GM19455 (cell line): ENCODE data around the gene URGCP.
"Not testable (repeated sequence)": the region's sequence is repeated elsewhere in the genome, so short reads cannot be mapped to it uniquely, and the experiment has no call there.

Source experiments
- ATAC-seq: cut with Tn5 transposase; IDR thresholded peaks from one replicate; pipeline ENCODE4 v1.9.1; 2021; ENCODE audit not compliant: unreplicated experiment

Gene URGCP

GRCh38 chr7:43843296-43843695 is 63.1 kb downstream of the URGCP start:
- ATAC-seq, result no peak

- no peak for ATAC-seq
Measured at GRCh38 chr7:43838201-43838658, 68.2 kb downstream of the URGCP start.

DNA sequence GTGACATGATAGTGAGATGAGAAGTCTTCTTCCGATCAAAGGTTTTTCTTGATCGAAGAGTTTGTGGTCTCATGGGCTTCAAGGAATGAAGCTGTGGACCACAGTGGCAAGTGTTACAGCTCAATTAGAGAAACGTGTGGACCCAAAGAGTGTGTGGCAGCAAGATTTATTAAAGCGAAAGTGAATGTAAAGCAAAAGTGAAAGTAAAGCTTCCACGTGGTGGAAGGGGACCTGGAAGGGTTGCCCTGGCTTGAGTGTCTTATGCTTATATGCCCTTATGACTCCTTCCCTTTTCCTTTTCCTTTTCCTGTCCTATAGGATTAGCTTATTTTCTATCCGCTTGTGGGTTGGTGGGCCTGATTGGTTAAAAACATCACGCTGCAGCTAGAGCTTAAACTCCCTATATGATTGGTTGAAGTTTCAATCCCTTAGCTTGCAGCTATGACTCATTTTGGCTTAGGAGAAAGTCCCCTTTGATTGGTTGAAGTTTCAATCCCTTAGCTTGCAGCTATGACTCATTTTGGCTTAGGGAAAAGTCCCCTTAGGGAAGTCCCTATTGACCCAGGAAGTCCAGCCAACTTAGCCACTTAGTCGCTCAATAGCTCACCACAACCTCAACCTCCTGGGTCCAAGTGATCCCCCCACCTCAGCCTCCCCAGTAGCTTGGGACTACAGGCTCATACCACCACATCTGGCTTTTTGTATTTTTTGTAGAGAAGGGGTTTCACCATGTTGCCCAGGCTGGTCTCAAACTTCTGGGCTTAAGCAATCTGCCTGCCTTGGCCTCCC is 71.7 kb downstream of the URGCP start:
- no peak for ATAC-seq

DNA sequence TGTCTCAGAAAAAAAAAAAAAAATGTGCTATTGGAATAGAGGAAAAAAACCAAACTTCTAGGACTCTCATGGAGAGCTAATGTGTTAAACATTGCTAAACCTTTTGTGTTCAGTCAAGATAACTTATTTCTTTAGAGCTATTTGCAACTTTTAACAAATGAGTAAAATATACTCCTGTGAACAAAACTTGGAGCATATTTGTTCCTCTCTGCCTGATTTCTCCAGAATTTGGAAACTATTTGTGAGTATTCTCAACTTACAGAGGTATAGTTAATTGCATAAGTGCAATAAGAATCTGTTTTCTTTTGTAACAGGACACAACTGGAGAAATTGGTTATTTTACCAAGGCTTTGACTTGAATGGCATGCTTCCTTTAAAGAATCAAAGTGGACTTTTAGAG is 75.5 kb downstream of the URGCP start:
- ATAC-seq, result not testable (repeated sequence)
